PC-9 (cell line): ENCODE data around the gene SDCBP2. TPM values are rescaled to one million over a fixed set of nuclear protein-coding genes. Genes with fewer than 3 reads are reported as not detected.

Experiments
- BruUV-seq: library from RNA; stranded (reverse); fragments of 400-500 nt; replicated peaks from 2 replicates; lab custom pipeline; 2021; lab: Mats Ljungman, UMichigan
- CTCF ChIA-PET: fragments of 300-600 bp; sonication (Branson Sonifier 250); formaldehyde crosslinking; loops from one replicate; lab custom pipeline; 2022; ENCODE audit warnings: antibody characterized with exemption; lab: Charles Lee
- POLR2A ChIA-PET: fragments of 300-600 bp; sonication (Branson Sonifier 250); formaldehyde crosslinking; loops from one replicate; lab custom pipeline; 2022; ENCODE audit warnings: antibody characterized with exemption; ENCODE audit not compliant: unreplicated experiment; lab: Charles Lee
- DNase-seq, 2 experiments: peaks; one replicate each; pipeline versions ENCODE4 v3.0.0 to v3.0.0-alpha.2; 2015 to 2022; ENCODE audit warnings: mixed read lengths in 1 of 2
- H2AFZ ChIP-seq: fragments of 200-600 bp; sonication (generic); 2 replicates; pipeline ENCODE4 v1.8.1; 2017; ENCODE audit warnings: antibody characterized with exemption
- H3F3A ChIP-seq: fragments of 200-600 bp; sonication (generic); 2 replicates; pipeline ENCODE4 v1.8.1; 2017; ENCODE audit warnings: antibody characterized with exemption, mild to moderate bottlenecking, low read depth; ENCODE audit not compliant: insufficient read depth
- H3K27ac ChIP-seq: fragments of 200-600 bp; sonication (generic); 2 replicates; pipeline ENCODE4 v1.6.1; 2016; ENCODE audit warnings: mixed run types
- H3K27me3 ChIP-seq: fragments of 200-600 bp; sonication (generic); 2 replicates; pipeline ENCODE4 v1.6.1; 2016; ENCODE audit warnings: low read depth, mixed run types; ENCODE audit not compliant: insufficient read depth
- H3K36me3 ChIP-seq: fragments of 200-600 bp; sonication (generic); 2 replicates; pipeline ENCODE4 v1.6.1; 2016; ENCODE audit warnings: low read depth, mixed run types
- H3K4me1 ChIP-seq: fragments of 200-600 bp; sonication (generic); replicated peaks from 2 replicates; pipeline ENCODE4 v1.6.1; 2016; ENCODE audit warnings: mixed run types; ENCODE audit not compliant: insufficient read depth
- H3K4me2 ChIP-seq: fragments of 200-600 bp; sonication (generic); 2 replicates; pipeline ENCODE4 v1.6.1; 2017; ENCODE audit warnings: mixed run types
- H3K4me3 ChIP-seq: fragments of 200-600 bp; sonication (generic); 2 replicates; pipeline ENCODE4 v1.6.1; 2016; ENCODE audit warnings: mixed run types
- H3K79me2 ChIP-seq: fragments of 200-600 bp; sonication (generic); 2 replicates; pipeline ENCODE4 v1.6.1; 2017; ENCODE audit warnings: low read depth, mixed run types
- H3K9me2 ChIP-seq: fragments of 200-600 bp; sonication (generic); 2 replicates; pipeline ENCODE4 v1.8.1; 2017; ENCODE audit warnings: mild to moderate bottlenecking; ENCODE audit not compliant: insufficient read depth
- H3K9me3 ChIP-seq: fragments of 200-600 bp; sonication (generic); 2 replicates; pipeline ENCODE4 v1.8.1; 2016; ENCODE audit warnings: low read depth; ENCODE audit not compliant: insufficient read depth
- H4K20me1 ChIP-seq: fragments of 200-600 bp; sonication (generic); 2 replicates; pipeline ENCODE4 v1.8.1; 2017; ENCODE audit not compliant: insufficient read depth
- EZH2 ChIP-seq: fragments of 200-600 bp; sonication (generic); IDR thresholded peaks from 2 replicates; pipeline ENCODE4 v1.8.0; 2017; ENCODE audit warnings: antibody characterized with exemption, low read depth
- intact Hi-C: fragments of 100-400 bp; cut with micrococcal nuclease; formaldehyde crosslinking; loops from one replicate; pipeline ENCODE4 v1.10.0; 2022; ENCODE audit not compliant: unreplicated experiment
- total RNA-seq: library from RNA; stranded (reverse); gene quantifications from 2 replicates; pipeline ENCODE4 v1.2.3, GENCODE V29; 2021
- TF ChIP-seq, protein P1 (sequence below): fragments of 200-600 bp; sonication (generic); conservative IDR thresholded peaks from 2 replicates; pipeline ENCODE4 v1.6.1; 2017; ENCODE audit warnings: mixed run types, antibody characterized with exemption, mild to moderate bottlenecking, moderate library complexity

SDCBP2 gene
- total RNA-seq, 1 experiment from 2014 or later: 14.8 TPM

DNA sequence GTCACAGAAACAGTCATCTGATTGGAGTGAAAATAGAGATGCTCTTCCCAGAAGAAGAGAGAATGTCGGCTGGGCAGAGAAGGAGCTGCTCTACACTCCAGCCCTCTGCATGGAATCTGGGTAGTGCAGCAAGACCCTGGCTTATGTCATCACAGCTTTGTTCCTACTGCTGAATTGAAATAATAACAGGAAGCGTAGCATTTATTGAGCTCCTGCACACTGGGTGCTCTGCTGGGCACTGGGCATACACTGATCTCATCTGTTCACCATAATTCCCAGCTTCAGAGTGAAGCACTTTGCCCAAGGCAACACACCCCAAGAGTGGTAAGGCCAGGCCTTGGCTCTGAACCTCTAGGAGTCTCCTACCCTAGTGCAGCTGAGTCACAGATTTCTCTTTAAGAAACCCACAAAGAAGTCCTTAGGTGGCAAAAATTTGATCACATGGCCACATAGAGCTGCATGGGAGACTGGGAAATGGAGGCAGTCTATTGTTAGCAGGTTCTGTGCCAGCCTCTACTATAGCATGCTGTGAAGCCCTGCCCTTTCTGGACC, 3.9 kb upstream of the SDCBP2 start:
- Histone ChIP-seq H3K4me2 (no peak overlapping the region), H3K27ac (no peak overlapping the region), H3F3A (peaks cover 25% of the 10 kb centered on the region; the same call in 1 of the 2 replicates), H3K9me2 (no peaks in the 10 kb centered on the region), H3K4me1 (peaks cover 31% of the 10 kb centered on the region), H4K20me1 (peaks cover 11% of the 10 kb centered on the region; the same call in 1 of the 2 replicates), H3K27me3 (no peaks in the 10 kb centered on the region), H3K9me3 (no peaks in the 10 kb centered on the region), H2AFZ (no peak overlapping the region), H3K36me3 (peaks cover 21% of the 10 kb centered on the region; the same call in 1 of the 2 replicates), H3K79me2 (peaks cover 44% of the 10 kb centered on the region), H3K4me3 (no peak overlapping the region)
- TF ChIP-seq, protein P1, sequence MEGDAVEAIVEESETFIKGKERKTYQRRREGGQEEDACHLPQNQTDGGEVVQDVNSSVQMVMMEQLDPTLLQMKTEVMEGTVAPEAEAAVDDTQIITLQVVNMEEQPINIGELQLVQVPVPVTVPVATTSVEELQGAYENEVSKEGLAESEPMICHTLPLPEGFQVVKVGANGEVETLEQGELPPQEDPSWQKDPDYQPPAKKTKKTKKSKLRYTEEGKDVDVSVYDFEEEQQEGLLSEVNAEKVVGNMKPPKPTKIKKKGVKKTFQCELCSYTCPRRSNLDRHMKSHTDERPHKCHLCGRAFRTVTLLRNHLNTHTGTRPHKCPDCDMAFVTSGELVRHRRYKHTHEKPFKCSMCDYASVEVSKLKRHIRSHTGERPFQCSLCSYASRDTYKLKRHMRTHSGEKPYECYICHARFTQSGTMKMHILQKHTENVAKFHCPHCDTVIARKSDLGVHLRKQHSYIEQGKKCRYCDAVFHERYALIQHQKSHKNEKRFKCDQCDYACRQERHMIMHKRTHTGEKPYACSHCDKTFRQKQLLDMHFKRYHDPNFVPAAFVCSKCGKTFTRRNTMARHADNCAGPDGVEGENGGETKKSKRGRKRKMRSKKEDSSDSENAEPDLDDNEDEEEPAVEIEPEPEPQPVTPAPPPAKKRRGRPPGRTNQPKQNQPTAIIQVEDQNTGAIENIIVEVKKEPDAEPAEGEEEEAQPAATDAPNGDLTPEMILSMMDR: no peak
- TF ChIP-seq EZH2: no peak
- intact Hi-C loops: no loop called here
- ChIA-PET POLR2A (no interaction called here), CTCF (no interaction called here)
- DNase-seq: no peak
- no TSS peak for BruUV-seq

DNA sequence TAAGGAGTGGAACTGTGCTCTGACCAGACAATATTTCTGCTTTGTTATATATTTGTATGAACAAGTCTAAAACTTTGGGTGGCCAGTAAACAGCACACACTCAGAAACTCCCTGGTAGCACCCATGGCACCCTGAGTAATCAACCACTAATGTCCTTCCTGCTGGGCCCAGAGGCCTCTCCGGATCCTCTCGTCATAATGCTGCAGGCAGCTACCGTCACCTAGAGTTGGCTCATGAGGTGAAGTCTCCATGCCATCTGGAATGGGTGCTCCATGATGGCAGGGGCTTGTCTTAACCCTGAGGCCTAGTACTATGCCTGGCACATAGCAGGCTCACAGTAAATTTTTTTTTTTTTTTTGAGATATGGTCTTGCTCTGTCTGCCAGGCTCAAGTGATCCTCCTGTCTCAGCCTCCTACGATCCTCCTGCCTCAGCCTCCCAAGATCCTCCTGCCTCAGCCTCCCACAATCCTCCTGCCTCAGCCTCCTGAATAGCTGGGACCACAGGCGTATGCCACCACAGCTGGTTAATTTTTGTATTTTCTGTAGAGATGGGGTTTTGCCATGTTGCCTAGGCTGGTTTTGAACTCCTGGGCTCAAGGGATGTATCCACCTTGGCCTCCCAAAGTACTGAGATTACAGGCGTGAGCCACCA, 3.0 kb upstream of the SDCBP2 start:
- Histone ChIP-seq H3K27me3 (no peaks in the 10 kb centered on the region), H3K9me2 (no peaks in the 10 kb centered on the region), H3K27ac (no peak overlapping the region), H2AFZ (no peak overlapping the region), H3F3A (peaks cover 30% of the 10 kb centered on the region; the same call in 1 of the 2 replicates), H3K79me2 (peaks cover 53% of the 10 kb centered on the region), H4K20me1 (peaks cover 9% of the 10 kb centered on the region; the same call in 1 of the 2 replicates), H3K36me3 (peaks cover 21% of the 10 kb centered on the region; the same call in 1 of the 2 replicates), H3K9me3 (no peaks in the 10 kb centered on the region), H3K4me3 (no peak overlapping the region), H3K4me2 (no peak overlapping the region), H3K4me1 (peaks cover 40% of the 10 kb centered on the region)
- CTCF ChIA-PET: no interaction called here
- no TSS peak for BruUV-seq
- no peak for DNase-seq
- TF ChIP-seq EZH2: no peak
- TF ChIP-seq, protein P1: no peak
- intact Hi-C loops: no loop called here
- POLR2A ChIA-PET: no interaction called here

DNA sequence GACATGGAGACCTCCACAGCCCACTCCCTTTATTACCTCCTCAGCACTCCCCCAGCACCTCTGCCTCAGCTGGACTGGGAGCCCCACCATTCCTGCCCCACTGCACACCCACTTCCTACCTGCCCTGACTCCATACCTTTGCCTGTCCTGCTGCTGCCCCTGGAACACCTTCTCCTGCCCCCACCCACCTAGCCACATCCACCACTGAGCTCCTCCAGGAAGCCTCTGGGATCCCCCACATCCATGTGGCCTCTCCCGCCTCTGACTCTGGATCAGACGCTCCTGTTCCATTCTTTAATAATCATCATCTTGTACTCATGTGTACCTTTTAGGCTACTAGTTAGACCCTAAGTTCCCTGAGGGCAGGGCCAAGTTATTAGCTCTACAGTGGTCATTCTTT, 2.2 kb upstream of the SDCBP2 start:
- no peaks in the 10 kb centered on the region for H3K9me2 ChIP-seq
- H2AFZ ChIP-seq: no peak overlapping the region
- H3K79me2 ChIP-seq: peaks cover 61% of the 10 kb centered on the region
- no peaks in the 10 kb centered on the region for H3K27me3 ChIP-seq
- H4K20me1 ChIP-seq: peaks cover 9% of the 10 kb centered on the region; the same call in 1 of the 2 replicates
- TF ChIP-seq EZH2: no peak
- TF ChIP-seq, protein P1: no peak
- H3K4me2 ChIP-seq: no peak overlapping the region
- intact Hi-C loops: no loop called here
- H3K36me3 ChIP-seq: peaks cover 21% of the 10 kb centered on the region; the same call in 1 of the 2 replicates
- H3K4me3 ChIP-seq: no peak overlapping the region
- no peaks in the 10 kb centered on the region for H3K9me3 ChIP-seq
- ChIA-PET POLR2A (interaction anchor here (0.6 kb wide), 1 partner anchor 31 kb away, joined by 12 read pairs; no protein-coding TSS in a partner anchor), CTCF (no interaction called here)
- DNase-seq: no peak
- BruUV-seq: no TSS peak
- no peak overlapping the region for H3K27ac ChIP-seq
- H3K4me1 ChIP-seq: peaks cover 48% of the 10 kb centered on the region
- peaks cover 30% of the 10 kb centered on the region; the same call in 1 of the 2 replicates for H3F3A ChIP-seq
